ENCODE data around the gene ARL15. TPM values are rescaled to one million over a fixed set of nuclear protein-coding genes. Genes with fewer than 3 reads are reported as not detected.
"Not testable (repeated sequence)": the region's sequence is repeated elsewhere in the genome, so short reads cannot be mapped to it uniquely, and the experiment has no call there.

The ARL15 gene
- total RNA-seq (2022) (122 and 140 TPM in 2 replicates), Bru-seq, nascent RNA (percentile 98 among the genes with signal in this experiment), BruChase-seq, experiment 1, labeled RNA remaining after a 2-hour chase (percentile 98 among the genes with signal in this experiment), BruChase-seq, experiment 2, labeled RNA remaining after a 6-hour chase (percentile 95 among the genes with signal in this experiment)
- long read RNA-seq, transcript ARL15-202 (5 exons, 2,486 nt), result major isoform, 12 of 35 reads
- long read RNA-seq, partial matches to known transcripts, result 0 of 35 reads
- long read RNA-seq, other reads (novel, unspliced or antisense), result 20 of 35 reads

DNA sequence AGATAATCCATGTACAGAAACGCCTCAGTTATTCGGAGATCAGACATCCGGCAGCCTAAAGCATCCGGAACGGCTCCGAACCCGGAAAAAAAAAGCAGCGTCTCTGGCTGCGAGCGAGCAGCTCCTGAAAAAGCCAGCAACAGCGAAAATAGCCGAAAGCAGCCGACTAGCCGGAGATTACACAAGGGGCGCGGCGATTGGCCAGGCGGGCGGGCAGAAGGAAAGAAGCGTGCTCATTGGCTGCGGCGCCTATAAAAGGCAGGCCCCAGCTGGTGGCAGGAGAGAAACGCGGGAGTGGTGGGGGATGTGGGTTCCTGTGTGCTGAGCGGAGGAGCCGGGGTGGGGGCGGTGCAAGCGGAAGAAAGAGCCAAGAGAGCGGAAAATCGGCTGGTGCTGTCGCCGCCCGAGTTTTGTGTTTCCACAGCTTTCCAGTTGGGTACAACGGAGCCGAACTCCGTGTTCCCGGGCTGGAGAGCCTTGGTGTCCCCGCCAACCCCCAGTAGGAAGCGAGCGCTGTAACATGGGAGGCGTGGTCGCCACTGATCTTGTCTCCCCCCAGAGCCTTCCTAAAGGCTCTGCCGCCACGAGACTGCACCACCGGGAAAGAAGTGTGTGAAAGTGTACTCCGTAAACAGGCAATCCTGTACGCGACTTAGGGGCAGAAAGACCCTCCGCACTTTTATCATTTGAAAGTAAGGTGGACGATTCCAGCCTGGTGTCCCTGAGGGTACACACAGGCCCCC lies at the start of gene ARL15:
ARL15 (minus strand) TSS at position 141 of the 743 bp plus-strand sequence.
- Mint-ChIP-seq H3K9me3 (ENCODE audit: unreplicated experiment) (peaks cover 10% of the 10 kb centered on the region), H3K27ac (ENCODE audit: unreplicated experiment) (peak within 1 kb of the TSS; percentile 96), H3K27me3 (ENCODE audit: insufficient read depth, unreplicated experiment) (peaks cover 3% of the 10 kb centered on the region), H3K36me3 (ENCODE audit: insufficient read depth, unreplicated experiment) (peaks cover 30% of the 10 kb centered on the region), H3K4me3 (ENCODE audit: unreplicated experiment) (peak within 1 kb of the TSS; percentile 91), H3K4me1 (ENCODE audit: low read depth, unreplicated experiment) (peaks cover 34% of the 10 kb centered on the region)
- BruUV-seq (replicated peaks), result TSS peak; percentile 97
- CTCF ChIA-PET, result interaction anchor here (0.5 to 2.6 kb wide), 16 partner anchors 16 to 185 kb away, joined by 3 to 16 read pairs (median 4); no protein-coding TSS in a partner anchor
- POLR2A ChIA-PET, result interaction anchor here (0.5 to 2.8 kb wide), 33 partner anchors 9 to 1323 kb away, joined by 3 to 31 read pairs (median 4); partner anchors contain the start of gene SNX18
- peak; percentile 99 for DNase-seq
- H3K27me3 ChIP-seq (replicated peaks; ENCODE audit: control insufficient read depth, insufficient read depth, low read length), result no peaks in the 10 kb centered on the region
- H3K9me3 ChIP-seq, result no peaks in the 10 kb centered on the region
- no peaks in the 10 kb centered on the region for H3K36me3 ChIP-seq (ENCODE audit: control insufficient read depth, insufficient read depth, low read length)
- TF ChIP-seq, protein P1, sequence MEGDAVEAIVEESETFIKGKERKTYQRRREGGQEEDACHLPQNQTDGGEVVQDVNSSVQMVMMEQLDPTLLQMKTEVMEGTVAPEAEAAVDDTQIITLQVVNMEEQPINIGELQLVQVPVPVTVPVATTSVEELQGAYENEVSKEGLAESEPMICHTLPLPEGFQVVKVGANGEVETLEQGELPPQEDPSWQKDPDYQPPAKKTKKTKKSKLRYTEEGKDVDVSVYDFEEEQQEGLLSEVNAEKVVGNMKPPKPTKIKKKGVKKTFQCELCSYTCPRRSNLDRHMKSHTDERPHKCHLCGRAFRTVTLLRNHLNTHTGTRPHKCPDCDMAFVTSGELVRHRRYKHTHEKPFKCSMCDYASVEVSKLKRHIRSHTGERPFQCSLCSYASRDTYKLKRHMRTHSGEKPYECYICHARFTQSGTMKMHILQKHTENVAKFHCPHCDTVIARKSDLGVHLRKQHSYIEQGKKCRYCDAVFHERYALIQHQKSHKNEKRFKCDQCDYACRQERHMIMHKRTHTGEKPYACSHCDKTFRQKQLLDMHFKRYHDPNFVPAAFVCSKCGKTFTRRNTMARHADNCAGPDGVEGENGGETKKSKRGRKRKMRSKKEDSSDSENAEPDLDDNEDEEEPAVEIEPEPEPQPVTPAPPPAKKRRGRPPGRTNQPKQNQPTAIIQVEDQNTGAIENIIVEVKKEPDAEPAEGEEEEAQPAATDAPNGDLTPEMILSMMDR (IDR thresholded peaks at IDR 0.05; ENCODE audit: insufficient read depth in 1 of 2, low read depth in 1 of 2, low read length in 1 of 2, severe bottlenecking in 1 of 2, unreplicated experiment in 1 of 2), result no peak
- intact Hi-C loops (cut with micrococcal nuclease; ENCODE audit: unreplicated experiment), result loop anchor here (1.0 to 2.0 kb wide), 8 partner anchors 52 to 179 kb away; no protein-coding TSS in a partner anchor
- peak within 1 kb of the TSS; percentile 93 for H3K4me3 ChIP-seq (ENCODE audit: low read depth, low read length)
- peaks cover 34% of the 10 kb centered on the region for H3K4me1 ChIP-seq

DNA sequence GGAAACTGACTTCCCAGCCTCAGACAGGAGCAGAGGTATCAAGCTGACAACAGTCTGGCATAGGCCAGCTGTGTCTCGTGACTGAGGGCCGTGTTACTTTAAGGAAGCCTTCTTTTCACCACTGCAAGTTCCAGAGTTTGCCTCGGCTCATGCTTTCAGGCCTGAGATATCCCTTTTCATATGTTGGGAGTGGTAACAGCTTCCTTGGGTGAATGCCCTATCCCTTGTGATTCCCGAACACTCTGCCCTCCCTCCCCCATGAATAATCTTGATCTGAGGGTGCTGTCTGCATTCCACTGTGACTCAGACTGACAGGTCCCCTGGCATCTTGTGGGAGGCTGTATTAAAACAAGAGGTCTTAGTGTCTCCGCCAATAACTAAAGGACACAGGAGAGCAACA lies 49.7 kb upstream of the ARL15 start:
- Mint-ChIP-seq H3K36me3 (ENCODE audit: insufficient read depth, unreplicated experiment) (peaks cover 4% of the 10 kb centered on the region), H3K4me1 (ENCODE audit: low read depth, unreplicated experiment) (peaks cover 32% of the 10 kb centered on the region), H3K27ac (ENCODE audit: unreplicated experiment) (peak overlapping the region; percentile 34), H3K9me3 (ENCODE audit: unreplicated experiment) (peaks cover 37% of the 10 kb centered on the region), H3K27me3 (ENCODE audit: insufficient read depth, unreplicated experiment) (no peaks in the 10 kb centered on the region), H3K4me3 (ENCODE audit: unreplicated experiment) (no peak overlapping the region)
- Histone ChIP-seq H3K4me3 (ENCODE audit: low read depth, low read length) (no peak overlapping the region), H3K4me1 (peaks cover 35% of the 10 kb centered on the region), H3K27me3 (replicated peaks; ENCODE audit: control insufficient read depth, insufficient read depth, low read length) (no peaks in the 10 kb centered on the region), H3K9me3 (peaks cover 12% of the 10 kb centered on the region), H3K36me3 (ENCODE audit: control insufficient read depth, insufficient read depth, low read length) (no peaks in the 10 kb centered on the region)
- no peak for DNase-seq
- TF ChIP-seq, protein P1 (IDR thresholded peaks at IDR 0.05; ENCODE audit: insufficient read depth in 1 of 2, low read depth in 1 of 2, low read length in 1 of 2, severe bottlenecking in 1 of 2, unreplicated experiment in 1 of 2), result no peak
- ChIA-PET POLR2A (no interaction called here), CTCF (no interaction called here)
- intact Hi-C loops (cut with micrococcal nuclease; ENCODE audit: unreplicated experiment), result no loop called here
- BruUV-seq (replicated peaks), result no TSS peak

DNA sequence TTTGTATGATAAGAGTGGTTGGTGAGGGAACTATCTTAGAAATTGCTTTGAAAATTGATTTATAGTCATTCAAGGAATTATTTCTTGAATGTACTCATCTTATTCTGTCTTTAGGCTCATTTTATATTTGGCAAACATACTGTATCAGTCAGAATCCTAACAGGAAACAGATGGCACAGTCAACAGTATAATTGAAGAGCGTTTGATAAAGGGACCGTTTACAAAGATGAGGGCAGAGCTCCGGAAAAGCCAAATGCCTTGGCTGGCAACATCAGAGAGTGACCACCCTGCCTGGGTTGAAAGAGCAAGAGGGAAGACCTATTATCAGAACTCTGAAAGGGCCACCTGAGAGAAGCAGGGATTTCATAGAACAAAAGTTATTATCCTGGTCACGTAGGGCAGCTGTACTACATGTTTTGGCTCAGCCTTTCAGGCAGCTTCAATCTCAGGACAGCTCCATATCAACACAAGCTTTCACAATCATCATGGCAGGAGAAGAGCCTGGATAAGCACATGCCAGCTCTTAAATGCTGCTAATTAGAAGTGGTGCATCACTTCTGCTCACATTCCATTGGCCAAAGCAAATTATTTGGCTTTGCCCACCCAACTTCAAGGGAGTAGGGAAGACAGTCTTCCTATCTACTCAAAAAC lies 47.2 kb upstream of the ARL15 start:
- BruUV-seq (replicated peaks), result no TSS peak
- H3K27ac Mint-ChIP-seq (ENCODE audit: unreplicated experiment), result peak overlapping the region; percentile 46

DNA sequence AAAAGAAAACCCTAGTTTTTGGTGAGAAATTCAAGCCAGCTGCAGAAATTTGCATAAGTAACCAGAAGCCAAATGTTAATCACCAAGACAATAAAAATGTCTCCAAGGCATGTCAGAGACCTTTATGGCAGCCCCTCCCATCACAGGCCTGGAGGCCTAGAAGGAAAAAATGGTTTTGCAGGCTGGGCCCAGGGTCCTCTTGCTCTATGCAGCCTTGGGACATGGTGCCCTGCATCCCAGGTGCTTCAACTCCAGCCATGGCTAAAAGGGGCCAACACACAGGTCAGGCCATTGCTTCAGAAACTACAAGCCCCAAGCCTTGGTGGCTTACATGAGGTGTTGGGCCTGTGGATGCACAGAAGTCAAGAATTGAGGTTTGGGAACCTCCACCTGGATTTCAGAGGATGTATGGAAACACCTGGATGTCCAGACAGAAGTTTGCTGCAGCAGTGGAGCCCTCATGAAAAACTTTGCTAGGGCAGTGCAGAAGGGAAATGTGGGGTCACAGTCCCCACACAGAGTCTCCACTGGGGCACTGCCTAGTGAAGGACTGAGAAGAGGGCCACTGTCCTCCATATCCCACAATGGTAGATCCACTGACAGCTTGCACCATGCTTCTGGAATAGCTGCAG lies 43.7 kb upstream of the ARL15 start:
- H3K27ac Mint-ChIP-seq (ENCODE audit: unreplicated experiment); H3K27me3 ChIP-seq (replicated peaks; ENCODE audit: control insufficient read depth, insufficient read depth, low read length); H3K4me3 Mint-ChIP-seq (ENCODE audit: unreplicated experiment); intact Hi-C loops (cut with micrococcal nuclease; ENCODE audit: unreplicated experiment); H3K4me3 ChIP-seq (ENCODE audit: low read depth, low read length); H3K4me1 ChIP-seq; H3K4me1 Mint-ChIP-seq (ENCODE audit: low read depth, unreplicated experiment); H3K27me3 Mint-ChIP-seq (ENCODE audit: insufficient read depth, unreplicated experiment); DNase-seq; H3K36me3 ChIP-seq (ENCODE audit: control insufficient read depth, insufficient read depth, low read length); POLR2A ChIA-PET; CTCF ChIA-PET; H3K36me3 Mint-ChIP-seq (ENCODE audit: insufficient read depth, unreplicated experiment); BruUV-seq (replicated peaks): not testable (repeated sequence)
- H3K9me3 Mint-ChIP-seq (ENCODE audit: unreplicated experiment), result peaks cover 48% of the 10 kb centered on the region
- peaks cover 37% of the 10 kb centered on the region for H3K9me3 ChIP-seq

More for the DNA sequence above, 47.2 kb upstream of the ARL15 start:
- no peak for DNase-seq
- Histone ChIP-seq H3K4me1 (peaks cover 27% of the 10 kb centered on the region), H3K27me3 (replicated peaks; ENCODE audit: control insufficient read depth, insufficient read depth, low read length) (no peaks in the 10 kb centered on the region), H3K4me3 (ENCODE audit: low read depth, low read length) (no peak overlapping the region), H3K36me3 (ENCODE audit: control insufficient read depth, insufficient read depth, low read length) (no peaks in the 10 kb centered on the region), H3K9me3 (peaks cover 35% of the 10 kb centered on the region)
- intact Hi-C loops (cut with micrococcal nuclease; ENCODE audit: unreplicated experiment), result no loop called here
- no peaks in the 10 kb centered on the region for H3K27me3 Mint-ChIP-seq (ENCODE audit: insufficient read depth, unreplicated experiment)
- CTCF ChIA-PET, result no interaction called here
- TF ChIP-seq, protein P1 (IDR thresholded peaks at IDR 0.05; ENCODE audit: insufficient read depth in 1 of 2, low read depth in 1 of 2, low read length in 1 of 2, severe bottlenecking in 1 of 2, unreplicated experiment in 1 of 2), result no peak
- no peaks in the 10 kb centered on the region for H3K36me3 Mint-ChIP-seq (ENCODE audit: insufficient read depth, unreplicated experiment)
- peaks cover 23% of the 10 kb centered on the region for H3K4me1 Mint-ChIP-seq (ENCODE audit: low read depth, unreplicated experiment)
- POLR2A ChIA-PET, result no interaction called here
- H3K4me3 Mint-ChIP-seq (ENCODE audit: unreplicated experiment), result no peak overlapping the region
- H3K9me3 Mint-ChIP-seq (ENCODE audit: unreplicated experiment), result peaks cover 44% of the 10 kb centered on the region

All from Caco-2 (cell line).